ENCODE measurements around the gene KRT80. TPM values are rescaled to one million over a fixed set of nuclear protein-coding genes. Genes with fewer than 3 reads are reported as not detected.

The KRT80 gene
- polyA plus RNA-seq, 1 donor (not counting 4 experiments of a cell fraction or from before 2014, with no cell fraction given) = 4.1 TPM

- dilution Hi-C loops (cut with MboI; ENCODE audit: extremely low pct_ligation_motif_present, low sequenced_read_pairs) = no loop called here
- TF ChIP-seq CTCF (optimal IDR thresholded peaks at IDR 0.05 in 1 of 3, IDR thresholded peaks at IDR 0.05 in 1 of 3, conservative IDR thresholded peaks at IDR 0.05 in 1 of 3; ENCODE audit: extremely low read depth in 1 of 3, insufficient read depth in 2 of 3, low read length in 3 of 3) (no peak), EZH2 (IDR thresholded peaks at IDR 0.05; ENCODE audit: low read length) (no peak)
- Histone ChIP-seq H2AFZ (ENCODE audit: control insufficient read depth, low read length) (no peak overlapping the region), H3K27ac (ENCODE audit: control insufficient read depth, insufficient read depth, low read length) (no peak overlapping the region), H3K4me3 (ENCODE audit: control insufficient read depth in 2 of 3, extremely low read depth in 1 of 3, insufficient read depth in 2 of 3, low read depth in 1 of 3, low read length in 3 of 3) (no peak overlapping the region), H3K4me2 (ENCODE audit: control insufficient read depth, extremely low read depth, insufficient read depth, low read depth, low read length) (no peak overlapping the region), H3K79me2 (ENCODE audit: control insufficient read depth, insufficient read depth, low read length) (no peaks in the 10 kb centered on the region), H3K9me1 (ENCODE audit: control insufficient read depth, extremely low read depth, insufficient read depth, low read length) (no peaks in the 10 kb centered on the region), H3K9me3 (ENCODE audit: control insufficient read depth, low read depth, low read length) (no peaks in the 10 kb centered on the region), H3K4me1 (ENCODE audit: control insufficient read depth, extremely low read depth, insufficient read depth, low read length) (peaks cover 49% of the 10 kb centered on the region), H3K27me3 (ENCODE audit: control insufficient read depth, extremely low read depth, insufficient read depth, low read length) (no peaks in the 10 kb centered on the region), H4K20me1 (ENCODE audit: control insufficient read depth, extremely low read depth, insufficient read depth, low read length) (no peaks in the 10 kb centered on the region), H3K9ac (ENCODE audit: control insufficient read depth, extremely low read depth, insufficient read depth, low read length) (no peak overlapping the region), H3K36me3 (ENCODE audit: control insufficient read depth in 2 of 2, extremely low read depth in 1 of 2, insufficient read depth in 2 of 2, low read length in 2 of 2) (no peaks in the 10 kb centered on the region)
- FAIRE-seq = no peak
- DNase-seq (ENCODE audit: low read depth, low spot score) = no peak
Measured at GRCh38 chr12:52200781-52201450, 9.1 kb upstream of the KRT80 start.

- Histone ChIP-seq H3K4me2 (ENCODE audit: control insufficient read depth, extremely low read depth, insufficient read depth, low read depth, low read length) (no peak overlapping the region), H3K36me3 (ENCODE audit: control insufficient read depth in 2 of 2, extremely low read depth in 1 of 2, insufficient read depth in 2 of 2, low read length in 2 of 2) (no peaks in the 10 kb centered on the region), H3K4me1 (ENCODE audit: control insufficient read depth, extremely low read depth, insufficient read depth, low read length) (peaks cover 48% of the 10 kb centered on the region), H2AFZ (ENCODE audit: control insufficient read depth, low read length) (no peak overlapping the region), H3K27me3 (ENCODE audit: control insufficient read depth, extremely low read depth, insufficient read depth, low read length) (no peaks in the 10 kb centered on the region), H4K20me1 (ENCODE audit: control insufficient read depth, extremely low read depth, insufficient read depth, low read length) (no peaks in the 10 kb centered on the region), H3K79me2 (ENCODE audit: control insufficient read depth, insufficient read depth, low read length) (no peaks in the 10 kb centered on the region), H3K9me1 (ENCODE audit: control insufficient read depth, extremely low read depth, insufficient read depth, low read length) (no peaks in the 10 kb centered on the region), H3K9me3 (ENCODE audit: control insufficient read depth, low read depth, low read length) (no peaks in the 10 kb centered on the region), H3K9ac (ENCODE audit: control insufficient read depth, extremely low read depth, insufficient read depth, low read length) (no peak overlapping the region), H3K4me3 (ENCODE audit: control insufficient read depth in 2 of 3, extremely low read depth in 1 of 3, insufficient read depth in 2 of 3, low read depth in 1 of 3, low read length in 3 of 3) (no peak overlapping the region), H3K27ac (ENCODE audit: control insufficient read depth, insufficient read depth, low read length) (no peak overlapping the region)
- TF ChIP-seq CTCF (optimal IDR thresholded peaks at IDR 0.05 in 1 of 3, IDR thresholded peaks at IDR 0.05 in 1 of 3, conservative IDR thresholded peaks at IDR 0.05 in 1 of 3; ENCODE audit: extremely low read depth in 1 of 3, insufficient read depth in 2 of 3, low read length in 3 of 3) (no peak), EZH2 (IDR thresholded peaks at IDR 0.05; ENCODE audit: low read length) (no peak)
- no peak for DNase-seq (ENCODE audit: low read depth, low spot score)
- dilution Hi-C loops (cut with MboI; ENCODE audit: extremely low pct_ligation_motif_present, low sequenced_read_pairs) = no loop called here
- FAIRE-seq = no peak
Measured at GRCh38 chr12:52200086-52200780, 8.4 kb upstream of the KRT80 start.
